ENCODE data around the gene LRRC27.

LRRC27 gene

DNA sequence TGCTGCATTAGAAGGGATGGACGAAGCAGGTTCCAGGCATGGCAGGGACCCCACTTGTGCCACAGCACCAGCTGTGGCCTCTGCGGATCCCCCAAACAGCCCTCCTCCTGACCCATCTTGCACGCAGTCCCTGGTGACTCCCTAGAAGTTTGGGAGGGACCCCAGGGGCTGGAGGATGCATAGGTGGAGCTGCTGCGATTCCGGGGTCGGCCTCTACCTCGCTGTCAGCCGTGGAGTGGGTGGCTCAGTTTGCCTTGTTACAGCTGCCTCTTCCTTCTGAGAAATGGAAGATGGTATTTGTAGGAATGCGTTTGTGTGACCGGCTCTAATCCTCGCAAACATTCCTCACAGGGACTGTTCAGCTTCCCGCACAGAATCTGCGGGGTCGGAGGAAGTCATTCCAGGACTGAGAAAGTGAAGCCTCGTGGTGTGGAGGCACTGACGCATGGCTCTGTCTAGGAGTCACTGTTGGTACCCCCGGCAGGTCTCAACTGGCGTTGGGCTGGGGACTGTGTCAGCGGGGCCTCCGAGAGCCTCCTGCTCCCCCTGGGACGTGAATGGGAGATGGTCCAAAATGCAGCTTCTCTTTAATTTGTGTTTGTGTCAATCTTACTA, 82.5 kb downstream of the LRRC27 start:
- no peak for DNase-seq (ENCODE audit: low read depth in 2 of 2)

DNA sequence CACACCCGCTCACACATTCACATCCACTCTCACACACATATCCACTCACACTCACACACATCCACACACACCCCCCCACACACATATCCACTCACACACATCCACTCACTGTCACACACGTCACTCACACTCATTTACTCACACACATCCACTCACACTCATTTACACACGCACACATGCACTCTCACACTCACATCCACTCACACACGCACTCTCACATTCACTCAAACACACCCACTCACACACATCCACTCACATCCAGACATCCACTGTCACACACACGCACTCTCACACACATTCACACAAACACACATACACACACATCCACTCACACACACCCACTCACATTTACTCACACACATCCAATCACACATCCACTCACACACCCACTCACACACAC, 83.3 kb downstream of the LRRC27 start:
- no peak for DNase-seq (ENCODE audit: low read depth in 2 of 2)

DNA sequence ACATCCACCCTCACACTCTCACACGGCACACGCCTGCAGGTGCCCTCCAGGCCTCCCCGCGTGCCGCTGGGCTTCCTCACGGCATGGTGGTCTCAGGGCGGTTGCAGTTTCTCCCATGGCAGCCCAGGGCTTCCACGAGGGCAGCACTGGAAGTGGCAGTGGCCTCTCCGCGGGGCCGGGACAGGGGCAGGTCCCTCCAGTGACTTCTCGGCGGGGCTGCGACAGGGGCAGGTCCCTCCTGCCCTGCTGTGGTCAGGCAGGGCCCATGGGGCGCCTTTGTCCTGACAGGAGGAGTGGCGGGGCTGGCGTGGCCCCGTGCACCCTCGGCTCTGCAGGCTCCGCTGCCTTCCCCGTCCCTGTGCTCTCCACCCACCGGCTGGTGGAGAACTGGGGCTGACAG, 84.0 kb downstream of the LRRC27 start:
- DNase-seq (ENCODE audit: low read depth in 2 of 2): no peak

DNA sequence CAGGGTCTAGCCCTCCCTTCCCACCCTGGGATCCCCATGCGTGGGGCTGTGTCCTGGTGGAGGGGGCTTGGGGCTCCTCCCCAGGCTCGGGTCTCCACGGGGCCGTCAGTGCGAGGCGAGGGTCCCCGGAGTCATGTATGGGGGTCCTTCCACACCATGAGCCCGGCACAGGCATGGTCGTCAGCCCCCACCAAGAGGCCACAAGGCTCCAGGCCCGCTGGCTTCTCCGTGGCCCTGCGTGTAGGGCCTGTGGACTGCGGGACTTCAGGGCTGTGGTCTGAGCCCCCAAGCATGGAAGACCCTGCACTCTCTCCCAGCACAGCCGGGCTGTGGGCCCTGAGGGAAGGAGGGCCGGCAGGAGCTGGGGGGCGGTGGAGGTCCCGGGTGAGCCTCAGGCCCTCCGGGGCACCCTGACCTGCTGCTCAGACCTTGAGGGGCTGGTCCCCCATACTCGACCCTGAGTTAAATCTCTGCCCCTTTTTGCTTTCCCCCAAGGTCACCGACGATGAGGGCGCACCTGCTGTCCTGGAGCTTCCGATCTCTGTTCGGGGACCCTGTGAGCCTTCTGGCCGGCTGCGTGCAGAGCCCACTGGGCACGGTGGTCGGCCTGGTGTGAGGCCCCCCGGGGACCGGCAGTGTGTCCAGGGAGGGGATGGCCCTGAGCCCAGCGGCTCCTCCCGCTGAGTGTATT, 84.7 kb downstream of the LRRC27 start:
- DNase-seq (ENCODE audit: low read depth in 2 of 2): no peak

DNA sequence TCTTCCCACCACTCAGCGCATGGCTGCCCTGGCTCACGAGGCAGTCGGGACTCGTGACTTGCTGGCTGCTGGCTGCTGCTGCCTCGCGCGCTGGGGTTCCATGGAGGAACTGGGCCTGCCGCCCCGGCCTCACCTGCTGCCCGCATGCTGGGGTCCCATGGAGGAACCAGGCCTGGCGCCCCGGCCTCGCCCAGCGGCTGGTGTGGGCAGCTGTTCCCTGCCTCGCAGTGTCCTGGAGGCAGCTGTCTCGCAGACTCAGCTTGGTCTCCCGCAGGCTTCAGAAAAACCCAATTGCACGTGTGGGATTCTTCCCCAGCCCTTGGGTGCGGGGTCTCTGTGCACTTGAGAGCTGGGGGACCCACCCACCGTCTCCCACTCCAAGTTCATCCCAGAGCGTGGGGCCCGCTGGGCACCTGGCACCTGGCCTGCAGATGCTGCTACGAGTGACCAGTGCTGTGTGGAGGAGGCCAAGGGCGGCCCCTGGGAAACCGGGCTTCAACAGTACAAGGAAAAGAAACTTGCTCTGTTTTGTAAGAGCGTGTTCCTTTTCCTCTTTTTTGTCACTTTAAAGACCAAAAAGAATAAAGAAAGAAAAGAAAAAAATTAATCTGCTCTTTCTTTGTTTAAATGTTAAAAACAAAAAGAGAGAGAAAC, 85.4 kb downstream of the LRRC27 start:
- no peak for DNase-seq (ENCODE audit: low read depth in 2 of 2)

DNA sequence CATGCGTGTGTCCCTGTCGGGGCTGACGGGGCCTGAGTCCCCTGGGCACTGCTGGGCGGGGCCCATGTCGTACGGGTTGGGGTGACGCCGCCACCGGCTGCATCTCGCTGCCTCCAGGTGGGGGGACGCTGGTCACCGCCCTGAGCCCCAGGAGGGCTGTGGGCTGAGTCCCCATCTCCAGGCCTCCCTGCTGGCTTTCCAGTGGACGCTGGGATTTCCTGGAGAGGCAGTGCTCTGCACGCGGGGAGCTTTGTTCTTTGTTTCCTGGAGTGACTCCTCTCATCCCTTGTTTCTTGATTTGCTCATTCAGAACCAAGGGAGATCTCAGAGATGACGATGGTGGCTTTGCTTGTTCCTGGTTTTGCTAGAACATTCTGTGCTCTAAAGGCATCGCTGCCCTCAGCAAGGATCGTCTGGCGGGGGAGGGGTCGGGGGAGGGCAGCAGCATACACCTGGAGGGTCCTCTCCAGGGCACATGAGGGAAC, 86.0 kb downstream of the LRRC27 start:
- DNase-seq (ENCODE audit: low read depth in 2 of 2): no peak

DNA sequence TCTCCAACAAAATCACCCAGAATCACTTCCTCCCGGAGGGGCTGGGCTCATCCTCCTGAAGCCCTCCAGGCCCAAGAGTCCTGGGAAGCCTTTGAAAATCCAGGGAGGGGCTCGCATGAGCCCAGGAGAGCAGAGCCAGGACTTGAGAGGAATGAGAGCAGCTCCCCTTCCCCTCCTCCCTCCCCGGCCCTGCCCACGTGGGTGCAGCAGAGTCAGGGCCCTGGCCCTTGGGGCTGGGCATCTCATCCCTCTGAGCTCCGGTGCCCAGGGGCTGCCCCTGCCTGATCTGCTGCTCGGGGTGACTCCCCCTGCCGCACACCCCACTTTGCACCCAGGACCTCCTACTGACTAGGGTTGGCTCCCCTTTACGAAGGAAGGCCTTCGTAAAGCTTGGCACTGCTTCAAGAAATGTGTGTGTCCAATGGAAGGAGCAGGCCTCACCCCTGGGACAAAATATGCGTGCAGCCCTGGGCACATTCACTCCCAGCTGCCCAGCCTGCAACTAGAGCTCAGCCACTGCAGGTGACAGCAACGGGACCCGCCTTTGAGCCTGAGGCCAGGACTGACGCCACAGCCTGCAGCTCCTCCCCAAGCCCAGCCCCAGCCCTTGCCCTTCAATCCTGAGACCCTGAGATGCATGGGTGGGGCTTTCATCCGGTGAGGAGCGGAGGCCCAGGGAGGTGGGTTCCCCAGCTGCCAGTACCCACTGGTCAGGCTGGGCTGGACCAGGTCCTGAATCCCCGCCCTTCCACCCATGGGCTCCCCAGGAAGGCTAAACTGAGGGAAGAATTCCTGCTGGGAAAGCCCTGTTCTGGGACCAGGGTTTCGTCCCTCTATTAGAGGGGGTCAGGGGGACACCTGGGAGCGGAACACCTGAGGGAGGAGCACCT, 86.8 kb downstream of the LRRC27 start:
- DNase-seq (ENCODE audit: low read depth in 2 of 2): no peak

DNA sequence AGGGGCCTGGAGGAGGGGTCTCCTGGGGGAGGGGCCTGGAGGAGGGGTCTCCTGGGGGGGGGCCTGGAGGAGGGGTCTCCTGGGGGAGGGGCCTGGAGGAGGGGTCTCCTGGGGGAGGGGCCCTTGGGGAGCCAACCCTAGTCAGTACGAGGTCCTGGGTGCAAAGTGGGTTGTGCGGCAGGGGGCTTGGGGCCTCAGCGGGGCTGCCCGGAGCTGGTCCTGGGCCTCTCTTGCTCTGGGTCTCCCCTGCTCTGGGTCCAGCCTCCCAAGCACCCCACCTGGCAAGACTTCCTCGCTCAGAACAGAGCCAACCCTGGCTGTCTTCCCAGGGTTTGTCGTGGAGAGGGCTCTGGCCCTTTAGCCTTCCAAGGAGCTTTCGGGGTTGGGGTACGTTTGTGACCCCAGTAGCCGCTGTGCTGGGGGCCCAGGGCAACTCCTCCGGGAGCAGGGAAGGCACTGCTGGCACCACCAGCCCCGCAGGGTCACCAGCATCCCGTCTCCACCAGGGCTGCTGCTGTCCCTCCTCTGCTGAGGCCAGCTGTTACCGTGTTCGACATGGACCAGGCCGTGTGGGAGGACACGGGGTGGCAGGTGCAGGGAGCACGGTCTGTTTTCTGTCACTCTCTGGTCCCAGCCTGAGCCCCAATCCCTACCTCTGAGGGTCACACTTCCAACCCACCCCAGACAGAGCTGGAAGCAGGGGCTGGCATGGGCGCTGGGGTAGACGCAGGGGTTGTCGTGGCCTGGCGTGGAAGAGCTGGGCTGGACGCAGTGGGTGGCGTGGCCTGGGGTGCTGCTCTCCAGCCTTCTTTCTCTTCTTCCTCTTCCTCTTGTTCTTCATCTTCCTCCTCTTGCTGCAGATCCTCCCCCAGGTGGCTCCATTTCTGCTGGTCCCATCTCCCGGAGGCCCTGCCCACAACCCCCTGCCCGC, 87.8 kb downstream of the LRRC27 start:
- DNase-seq (ENCODE audit: low read depth in 2 of 2): no peak

DNA sequence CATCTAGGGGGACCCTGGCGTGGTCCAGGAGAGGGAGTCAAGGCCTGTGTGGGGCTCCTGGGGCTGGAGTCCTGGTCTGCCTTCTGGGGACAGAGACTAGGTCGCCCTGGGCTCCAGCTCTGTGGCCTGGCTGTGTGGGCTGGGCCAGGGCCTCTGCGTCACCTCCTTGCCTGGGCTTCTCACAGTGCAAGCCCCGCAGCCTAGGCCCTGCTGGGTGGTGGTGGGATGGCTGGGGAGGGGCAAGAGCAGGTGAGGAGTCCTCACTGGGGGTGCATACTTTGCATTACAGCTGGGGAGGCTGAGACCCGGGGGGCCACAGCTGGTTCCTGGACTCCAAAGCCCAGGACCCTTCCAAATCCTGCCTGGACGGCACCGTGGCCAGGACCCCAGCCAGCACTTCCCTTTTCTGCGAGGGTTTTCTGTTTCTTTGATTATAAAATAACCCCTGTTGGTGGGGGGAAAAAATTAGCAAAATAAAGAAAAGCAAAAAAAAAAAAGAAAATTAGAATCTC, 88.5 kb downstream of the LRRC27 start:
- no peak for DNase-seq (ENCODE audit: low read depth in 2 of 2)

DNA sequence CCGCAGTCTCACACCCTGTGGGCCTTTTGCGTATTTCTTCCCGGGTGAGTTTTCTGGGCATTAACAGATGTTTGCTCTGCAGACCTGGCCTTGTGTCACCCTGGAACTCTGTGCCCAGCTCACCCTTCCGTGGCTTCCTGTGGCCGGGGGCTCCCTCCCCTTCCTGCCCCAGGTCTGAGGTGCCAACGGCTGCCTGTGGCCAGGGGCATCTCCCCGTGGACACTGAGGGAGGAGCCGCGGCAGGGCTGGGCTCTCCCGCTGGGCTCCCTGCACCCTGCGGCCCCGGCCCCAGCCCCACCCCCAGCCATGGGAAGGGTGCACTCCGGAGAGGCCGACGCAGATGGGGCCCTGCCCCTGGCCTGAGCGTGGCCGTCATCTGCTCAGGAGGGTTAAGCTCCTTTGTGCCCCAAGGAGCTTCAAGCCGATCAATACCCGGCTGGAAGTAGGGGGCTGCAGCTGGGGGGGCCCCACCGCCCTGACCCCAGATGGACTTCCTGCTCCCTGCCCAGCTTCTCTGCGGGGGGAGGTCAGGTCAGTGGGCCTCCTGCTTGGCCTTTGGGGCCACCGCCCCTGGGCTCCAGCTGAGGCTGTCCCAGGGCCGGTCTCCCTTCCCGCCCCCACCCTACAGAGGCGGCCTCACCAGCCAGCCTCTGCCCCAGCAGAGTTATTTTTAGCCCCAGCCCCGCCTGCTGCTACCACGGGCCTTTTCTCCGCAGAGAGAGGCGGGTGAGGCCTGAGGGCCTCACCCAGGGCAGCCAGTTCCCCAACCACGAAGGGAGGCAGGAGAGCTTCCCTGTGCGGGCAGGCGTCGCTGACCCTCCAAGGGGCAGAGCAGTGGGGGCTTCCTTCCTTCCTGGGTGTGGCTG, 89.2 kb downstream of the LRRC27 start:
- no peak for DNase-seq (ENCODE audit: low read depth in 2 of 2)

DNA sequence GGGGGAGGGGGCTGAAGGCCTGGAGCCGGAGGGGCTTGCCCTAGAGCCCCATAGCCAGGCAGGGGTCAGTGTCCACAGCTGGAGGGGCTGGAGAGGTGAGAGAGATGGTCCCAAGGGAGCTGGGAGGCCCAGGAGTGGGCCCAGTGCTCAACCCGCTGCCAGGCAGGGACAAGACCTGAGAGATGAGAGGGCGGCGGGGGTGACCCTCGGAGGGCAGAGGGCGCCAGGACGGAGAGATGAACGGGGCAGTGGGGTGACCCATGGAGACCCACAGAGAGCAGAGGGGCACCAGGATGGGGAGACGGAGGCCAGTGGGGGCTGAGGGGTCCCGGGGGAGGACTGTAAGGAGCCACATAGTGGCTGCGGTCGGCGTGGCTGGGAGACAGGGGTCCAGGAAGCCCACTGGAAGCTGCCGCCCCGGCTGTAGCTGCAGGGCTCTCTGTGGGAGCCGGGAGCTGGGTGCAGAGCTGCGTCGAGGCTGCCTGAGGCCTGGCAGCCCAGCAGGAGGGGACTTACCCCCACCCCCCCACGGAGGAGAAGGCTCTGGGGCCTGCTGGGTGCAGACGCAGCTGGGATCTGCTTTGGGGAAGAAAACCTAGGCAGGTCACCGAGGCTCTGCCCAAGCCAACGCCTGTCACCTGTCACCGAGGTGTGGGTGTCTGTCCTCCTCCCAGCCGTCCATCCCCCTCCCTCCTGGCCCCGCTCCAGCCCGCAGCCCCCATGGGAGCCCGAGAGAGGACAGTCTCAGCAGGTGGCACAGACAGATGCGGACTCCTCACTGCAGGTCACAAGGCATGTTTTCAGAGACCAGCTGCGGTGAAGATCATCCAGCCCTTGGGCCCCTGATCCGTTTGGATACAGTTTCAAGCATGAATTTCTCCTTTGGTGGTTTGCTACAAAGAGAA, 90.1 kb downstream of the LRRC27 start:
- no peak for DNase-seq (ENCODE audit: low read depth in 2 of 2)

DNA sequence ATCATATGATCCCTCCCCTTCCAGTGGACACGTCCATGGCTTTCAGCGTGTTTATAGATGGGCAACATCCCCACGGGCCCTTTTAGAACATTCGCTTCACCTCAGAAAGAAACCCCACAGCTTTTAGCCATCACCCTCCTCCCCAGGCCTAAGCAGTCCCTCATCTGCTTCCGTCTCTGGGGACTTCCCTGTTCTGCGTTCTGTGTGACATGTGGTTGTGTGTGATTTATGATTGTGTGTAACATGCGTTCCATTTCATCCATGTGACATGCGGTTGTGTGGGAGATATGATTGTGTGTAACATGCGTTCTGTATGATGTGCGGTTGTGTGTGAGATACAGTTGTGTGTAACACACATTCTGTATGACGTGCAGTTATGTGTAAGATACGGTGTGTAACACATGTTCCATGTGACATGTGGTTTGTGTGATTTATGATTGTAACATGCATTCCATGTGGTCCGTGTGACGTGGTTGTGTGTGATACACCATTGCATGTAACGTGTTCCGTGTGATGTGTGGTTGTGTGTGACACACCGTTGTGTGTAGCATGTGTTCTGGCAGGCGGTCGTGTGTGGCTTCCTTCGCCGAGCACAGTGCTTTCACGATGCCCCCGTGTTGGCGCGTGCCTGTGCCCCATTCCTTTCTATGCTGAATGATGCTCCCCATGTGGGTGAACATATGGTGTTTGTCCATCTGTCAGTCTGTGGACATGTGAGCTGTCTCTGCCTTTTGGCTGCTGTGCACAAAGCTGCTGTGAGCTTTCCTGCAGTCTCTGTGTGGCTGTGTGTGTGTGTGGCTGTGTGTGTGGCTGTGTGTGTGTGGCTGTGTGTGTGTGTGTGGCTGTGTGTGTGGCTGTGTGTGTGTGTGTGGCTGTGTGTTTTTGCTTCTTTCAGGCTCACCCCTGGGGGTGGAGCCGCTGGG, 91.2 kb downstream of the LRRC27 start:
- no peak for DNase-seq (ENCODE audit: low read depth in 2 of 2)

DNA sequence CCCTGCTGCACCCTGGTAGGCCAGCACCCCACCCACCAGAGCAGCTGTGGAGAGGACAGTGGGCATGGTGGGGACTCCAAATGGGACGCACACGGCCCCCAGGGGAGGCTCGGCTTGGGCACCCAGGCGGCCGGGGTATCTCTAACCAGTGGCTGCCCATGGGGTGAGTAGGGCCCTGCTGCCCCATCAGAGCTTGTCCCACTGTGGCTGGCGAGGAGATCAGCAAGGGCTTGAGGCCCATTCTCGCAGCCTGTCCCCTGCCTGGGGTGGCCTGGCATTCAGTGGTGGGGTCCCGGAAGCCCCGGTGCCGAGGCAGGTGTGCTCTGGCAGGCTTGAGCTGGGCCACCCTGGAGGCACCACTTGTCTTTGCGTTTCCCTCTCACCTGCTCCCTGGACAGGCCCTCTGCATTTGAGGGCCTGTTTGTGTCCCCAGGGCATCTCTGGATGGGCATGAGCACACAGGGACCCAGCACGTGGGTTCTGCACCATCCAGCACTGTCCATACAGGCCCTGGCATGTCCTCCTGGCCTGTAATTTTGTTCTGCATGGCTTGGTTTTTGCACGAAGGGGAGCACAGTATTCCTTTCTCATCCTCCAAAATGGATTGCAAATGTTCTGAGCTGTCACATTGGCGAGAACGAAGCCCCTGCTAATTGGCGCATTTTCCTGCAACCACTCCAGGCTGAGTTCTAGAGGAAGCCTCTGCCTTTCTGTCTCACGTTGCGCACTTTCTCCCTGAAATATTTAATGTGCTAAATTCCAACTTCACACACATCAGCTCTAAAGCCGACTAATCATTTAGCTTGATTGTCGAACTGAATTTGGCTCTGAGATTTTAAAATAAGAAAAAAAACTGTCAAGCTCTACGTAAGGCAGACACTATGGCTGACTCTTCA, 92.2 kb downstream of the LRRC27 start:
- no peak for DNase-seq (ENCODE audit: low read depth in 2 of 2)

DNA sequence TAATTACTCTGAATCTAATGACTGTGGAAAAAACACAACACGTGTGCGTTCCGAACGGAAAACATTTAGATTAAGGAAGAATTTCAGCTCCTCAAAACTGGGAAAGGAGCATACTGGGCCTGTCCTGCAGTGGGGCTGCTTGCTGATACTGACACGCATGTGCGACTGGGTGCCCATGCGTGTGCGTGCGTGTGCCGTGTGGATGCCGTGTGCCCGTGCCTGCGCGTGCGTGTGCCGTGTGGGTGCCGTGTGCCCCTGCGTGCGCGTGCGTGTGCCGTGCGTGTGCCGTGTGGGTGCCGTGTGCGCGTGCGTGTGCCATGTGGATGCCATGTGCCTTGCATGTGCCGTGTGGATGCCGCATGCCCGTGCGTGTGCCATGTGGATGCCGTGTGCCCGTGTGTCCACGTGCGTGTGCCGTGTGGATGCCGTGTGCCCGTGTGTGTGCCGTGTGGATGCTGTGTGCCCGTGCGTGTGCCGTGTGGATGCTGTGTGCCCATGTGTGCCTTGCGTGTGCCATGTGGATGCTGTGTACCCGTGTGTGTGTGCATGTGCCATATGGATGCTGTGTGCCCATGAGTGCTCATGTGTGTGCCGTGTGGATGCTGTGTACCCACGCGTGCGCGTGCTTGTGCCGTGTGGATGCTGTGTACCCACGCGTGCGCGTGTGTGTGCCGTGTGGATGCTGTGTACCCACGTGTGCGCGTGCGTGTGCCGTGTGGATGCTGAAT, 93.2 kb downstream of the LRRC27 start:
- DNase-seq (ENCODE audit: low read depth in 2 of 2): no peak

DNA sequence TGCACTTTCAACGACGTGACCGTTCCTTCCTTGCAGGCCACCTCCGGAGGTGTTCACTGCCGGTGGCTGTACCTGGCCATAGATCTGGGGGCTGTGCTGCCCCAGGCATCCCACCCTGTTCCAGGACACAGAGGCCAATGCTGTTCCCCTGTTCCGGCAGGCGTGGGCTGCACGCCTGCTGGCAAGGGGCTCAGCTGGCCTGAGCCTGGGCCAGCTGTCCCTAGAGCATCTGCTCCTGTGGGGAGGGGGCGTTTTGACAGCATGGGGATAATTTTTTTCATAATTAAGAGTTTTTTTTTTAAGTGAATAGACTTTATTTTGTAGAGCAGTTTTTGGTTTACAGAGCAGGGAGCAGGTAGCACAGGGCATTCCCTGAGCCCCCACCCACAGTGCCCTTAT, 93.8 kb downstream of the LRRC27 start:
- no peak for DNase-seq (ENCODE audit: low read depth in 2 of 2)
